ENCODE data around the gene TNFRSF21.

TNFRSF21 gene

DNA sequence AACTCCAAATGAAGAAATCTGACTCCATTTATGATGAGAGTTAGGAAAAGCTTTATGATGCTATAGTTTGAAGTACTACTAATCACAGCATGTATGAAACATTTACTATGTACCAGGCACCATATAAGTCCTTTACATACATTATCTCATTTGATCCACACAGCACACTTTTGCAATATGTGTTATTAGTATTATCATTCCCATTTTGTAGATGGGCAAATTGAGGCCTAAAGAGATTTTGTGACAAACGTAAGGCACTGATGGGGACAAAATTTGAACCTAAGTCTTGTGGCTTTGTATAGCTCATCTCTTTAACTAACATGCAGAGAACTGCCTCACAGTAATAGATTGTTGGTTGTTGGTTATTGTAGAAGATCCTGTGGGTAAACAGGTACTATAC is 14.2 kb upstream of the TNFRSF21 start:
- no peaks in the 10 kb centered on the region for H4K20me1 ChIP-seq (ENCODE audit: insufficient read depth, low read length)
- H3K36me3 ChIP-seq (replicated peaks; ENCODE audit: insufficient read depth, low read length) = no peaks in the 10 kb centered on the region
- H3K27ac ChIP-seq (ENCODE audit: low read length) = no peak overlapping the region
- no peak overlapping the region for H3K4me3 ChIP-seq (ENCODE audit: low read length)
- H2AFZ ChIP-seq (ENCODE audit: low read length) = no peak overlapping the region
- no peaks in the 10 kb centered on the region for H3F3A ChIP-seq (ENCODE audit: insufficient read depth, low read length)
- H3K4me1 ChIP-seq (ENCODE audit: low read length) = no peaks in the 10 kb centered on the region
- H3K9me3 ChIP-seq (replicated peaks; ENCODE audit: insufficient read depth, low read length) = no peaks in the 10 kb centered on the region
- H3K9ac ChIP-seq (ENCODE audit: low read length) = no peak overlapping the region
- no peaks in the 10 kb centered on the region for H3K9me2 ChIP-seq (replicated peaks; ENCODE audit: insufficient read depth, low read length)
- DNase-seq = no peak
- H3K27me3 ChIP-seq (replicated peaks; ENCODE audit: insufficient read depth, low read length) = no peaks in the 10 kb centered on the region
- no peaks in the 10 kb centered on the region for H3K79me2 ChIP-seq (ENCODE audit: low read length)
- no peak for TF ChIP-seq EZH2 (optimal IDR thresholded peaks at IDR 0.05; ENCODE audit: low read depth, low read length)
- no peak for TF ChIP-seq EZH2phosphoT487 (IDR thresholded peaks at IDR 0.05; ENCODE audit: low read length)
- TF ChIP-seq CTCF (IDR thresholded peaks at IDR 0.05; ENCODE audit: low read length) = no peak
- no peak overlapping the region for H3K4me2 ChIP-seq (ENCODE audit: low read depth, low read length)

- H3K4me1 ChIP-seq (ENCODE audit: low read length) = no peaks in the 10 kb centered on the region
- no peak for DNase-seq
- no peaks in the 10 kb centered on the region for H4K20me1 ChIP-seq (ENCODE audit: insufficient read depth, low read length)
- no peak overlapping the region for H3K9ac ChIP-seq (ENCODE audit: low read length)
- no peaks in the 10 kb centered on the region for H3K36me3 ChIP-seq (replicated peaks; ENCODE audit: insufficient read depth, low read length)
- H3K9me2 ChIP-seq (replicated peaks; ENCODE audit: insufficient read depth, low read length) = no peaks in the 10 kb centered on the region
- no peak overlapping the region for H3K4me3 ChIP-seq (ENCODE audit: low read length)
- H2AFZ ChIP-seq (ENCODE audit: low read length) = no peak overlapping the region
- no peak overlapping the region for H3K4me2 ChIP-seq (ENCODE audit: low read depth, low read length)
- H3K79me2 ChIP-seq (ENCODE audit: low read length) = no peaks in the 10 kb centered on the region
- H3K27ac ChIP-seq (ENCODE audit: low read length) = no peak overlapping the region
- no peaks in the 10 kb centered on the region for H3K9me3 ChIP-seq (replicated peaks; ENCODE audit: insufficient read depth, low read length)
- no peaks in the 10 kb centered on the region for H3F3A ChIP-seq (ENCODE audit: insufficient read depth, low read length)
- no peaks in the 10 kb centered on the region for H3K27me3 ChIP-seq (replicated peaks; ENCODE audit: insufficient read depth, low read length)
- TF ChIP-seq EZH2phosphoT487 (IDR thresholded peaks at IDR 0.05; ENCODE audit: low read length) = no peak
- TF ChIP-seq EZH2 (optimal IDR thresholded peaks at IDR 0.05; ENCODE audit: low read depth, low read length) = no peak
- TF ChIP-seq CTCF (IDR thresholded peaks at IDR 0.05; ENCODE audit: low read length) = no peak
Observed at GRCh38 chr6:47323321-47323720, 13.6 kb upstream of the TNFRSF21 start.

GRCh38 chr6:47321577-47321976 is 11.9 kb upstream of the TNFRSF21 start:
- no peaks in the 10 kb centered on the region for H3K4me1 ChIP-seq (ENCODE audit: low read length)
- H3K79me2 ChIP-seq (ENCODE audit: low read length) = no peaks in the 10 kb centered on the region
- H3K9ac ChIP-seq (ENCODE audit: low read length) = no peak overlapping the region
- H3K4me2 ChIP-seq (ENCODE audit: low read depth, low read length) = no peak overlapping the region
- H3K9me2 ChIP-seq (replicated peaks; ENCODE audit: insufficient read depth, low read length) = no peaks in the 10 kb centered on the region
- no peak overlapping the region for H2AFZ ChIP-seq (ENCODE audit: low read length)
- H3K27me3 ChIP-seq (replicated peaks; ENCODE audit: insufficient read depth, low read length) = no peaks in the 10 kb centered on the region
- no peaks in the 10 kb centered on the region for H4K20me1 ChIP-seq (ENCODE audit: insufficient read depth, low read length)
- H3F3A ChIP-seq (ENCODE audit: insufficient read depth, low read length) = no peaks in the 10 kb centered on the region
- DNase-seq = no peak
- TF ChIP-seq EZH2 (optimal IDR thresholded peaks at IDR 0.05; ENCODE audit: low read depth, low read length) = no peak
- no peak for TF ChIP-seq CTCF (IDR thresholded peaks at IDR 0.05; ENCODE audit: low read length)
- no peak for TF ChIP-seq EZH2phosphoT487 (IDR thresholded peaks at IDR 0.05; ENCODE audit: low read length)
- H3K36me3 ChIP-seq (replicated peaks; ENCODE audit: insufficient read depth, low read length) = no peaks in the 10 kb centered on the region
- H3K27ac ChIP-seq (ENCODE audit: low read length) = no peak overlapping the region
- no peak overlapping the region for H3K4me3 ChIP-seq (ENCODE audit: low read length)
- no peaks in the 10 kb centered on the region for H3K9me3 ChIP-seq (replicated peaks; ENCODE audit: insufficient read depth, low read length)
